DMS53 treated with DMSO at 0.1 percent for 48 hours (cell line): ENCODE data around the gene LTK.

ENCODE experiments used
- DNase-seq: peaks from one replicate; lab custom pipeline; 2025; ENCODE audit not compliant: unreplicated experiment; lab: John Stamatoyannopoulos, UW

The LTK gene

GRCh38 chr15:41499109-41499851, 14.3 kb downstream of the LTK start:
- no peak for DNase-seq

- DNase-seq: no peak
Observed at GRCh38 chr15:41498657-41499056, 15.0 kb downstream of the LTK start.

- no peak for DNase-seq
Observed at GRCh38 chr15:41495736-41496599, 17.7 kb downstream of the LTK start.

DNA sequence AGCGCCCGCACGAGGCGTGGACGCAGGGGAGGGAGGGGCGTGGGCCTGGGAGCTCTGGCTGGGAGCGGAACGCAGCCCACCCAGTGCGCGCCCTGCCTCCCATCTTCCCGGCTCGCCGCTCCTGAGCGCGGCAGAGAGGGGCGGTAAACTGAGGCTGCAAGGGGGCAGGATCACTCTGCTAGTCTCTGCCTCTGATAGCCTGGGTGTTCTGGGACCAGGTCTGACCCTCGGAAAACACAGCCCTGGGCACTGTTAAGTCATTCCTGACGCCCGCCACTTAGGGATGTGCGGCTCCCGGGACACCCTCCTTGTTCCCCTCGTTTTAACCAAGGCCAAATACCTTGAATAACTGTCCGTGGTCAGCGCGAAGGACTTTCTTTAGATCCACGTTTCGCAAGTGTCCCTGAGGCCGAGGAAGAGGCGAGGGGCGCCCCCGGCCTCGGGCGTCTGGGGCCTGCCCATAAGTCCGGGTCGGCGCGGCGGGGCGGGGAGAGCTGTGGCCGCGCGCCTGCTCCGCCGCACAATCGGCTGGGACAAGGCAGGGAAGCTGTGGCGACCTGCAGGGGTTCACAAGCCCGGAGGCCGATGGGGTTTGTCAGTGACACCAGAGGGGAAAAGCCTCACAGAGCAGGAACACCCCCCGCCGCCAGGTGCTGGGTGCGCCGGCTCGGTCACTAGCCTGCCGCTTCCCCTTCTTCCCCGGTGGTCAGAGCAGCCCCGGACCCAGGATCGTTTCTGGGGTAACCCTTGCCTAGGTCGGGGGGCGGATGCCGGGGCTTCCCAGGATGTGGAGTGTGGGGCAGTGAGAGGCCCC, 18.5 kb downstream of the LTK start:
- DNase-seq: no peak

DNA sequence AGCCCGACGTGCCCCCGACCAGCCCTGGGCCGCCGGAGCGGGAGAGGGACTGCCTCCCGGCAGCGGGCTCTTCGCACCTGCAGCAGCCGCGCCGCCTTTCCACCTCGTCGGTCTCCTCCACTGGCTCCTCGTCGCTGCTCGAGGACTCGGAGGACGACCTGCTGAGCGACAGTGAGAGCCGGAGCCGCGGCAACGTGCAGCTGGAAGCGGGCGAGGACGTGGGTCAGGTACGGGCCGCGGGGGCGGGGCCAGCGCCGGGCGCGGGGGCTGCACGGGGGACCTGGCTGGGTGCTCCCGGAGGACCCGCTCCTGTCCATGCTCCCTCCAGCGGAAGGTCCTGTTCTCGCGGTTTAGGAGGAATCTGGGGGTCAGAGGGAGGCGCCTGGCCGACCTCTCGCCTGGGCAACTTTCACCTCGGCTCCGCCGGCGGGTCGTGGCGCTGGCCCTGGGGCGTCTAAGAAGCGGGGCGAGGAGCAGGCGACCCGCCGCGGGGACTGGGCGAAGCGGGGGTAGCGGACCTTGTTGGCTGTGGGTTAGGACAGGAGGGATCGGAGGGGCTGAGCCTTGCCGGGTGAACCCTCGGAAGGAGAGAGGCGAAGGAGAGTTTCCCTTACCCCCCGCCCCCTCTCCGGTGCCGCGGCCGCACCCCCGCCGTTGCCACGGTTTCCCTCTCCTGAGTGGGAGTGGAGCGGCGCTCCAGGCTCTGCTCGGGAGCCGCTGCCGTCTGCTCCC, 19.3 kb downstream of the LTK start:
- peak; percentile 20 for DNase-seq

DNA sequence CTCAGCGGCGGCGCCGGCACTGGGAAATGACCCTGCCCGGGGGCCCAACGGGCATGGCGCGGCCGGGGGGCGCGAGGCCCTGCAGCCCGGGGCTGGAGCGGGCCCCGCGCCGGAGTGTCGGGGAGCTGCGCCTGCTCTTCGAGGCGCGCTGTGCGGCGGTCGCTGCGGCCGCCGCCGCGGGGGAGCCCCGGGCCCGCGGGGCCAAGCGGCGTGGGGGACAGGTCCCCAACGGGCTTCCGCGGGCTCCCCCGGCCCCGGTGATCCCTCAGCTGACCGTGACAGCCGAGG, 19.8 kb downstream of the LTK start:
- DNase-seq: no peak

DNA sequence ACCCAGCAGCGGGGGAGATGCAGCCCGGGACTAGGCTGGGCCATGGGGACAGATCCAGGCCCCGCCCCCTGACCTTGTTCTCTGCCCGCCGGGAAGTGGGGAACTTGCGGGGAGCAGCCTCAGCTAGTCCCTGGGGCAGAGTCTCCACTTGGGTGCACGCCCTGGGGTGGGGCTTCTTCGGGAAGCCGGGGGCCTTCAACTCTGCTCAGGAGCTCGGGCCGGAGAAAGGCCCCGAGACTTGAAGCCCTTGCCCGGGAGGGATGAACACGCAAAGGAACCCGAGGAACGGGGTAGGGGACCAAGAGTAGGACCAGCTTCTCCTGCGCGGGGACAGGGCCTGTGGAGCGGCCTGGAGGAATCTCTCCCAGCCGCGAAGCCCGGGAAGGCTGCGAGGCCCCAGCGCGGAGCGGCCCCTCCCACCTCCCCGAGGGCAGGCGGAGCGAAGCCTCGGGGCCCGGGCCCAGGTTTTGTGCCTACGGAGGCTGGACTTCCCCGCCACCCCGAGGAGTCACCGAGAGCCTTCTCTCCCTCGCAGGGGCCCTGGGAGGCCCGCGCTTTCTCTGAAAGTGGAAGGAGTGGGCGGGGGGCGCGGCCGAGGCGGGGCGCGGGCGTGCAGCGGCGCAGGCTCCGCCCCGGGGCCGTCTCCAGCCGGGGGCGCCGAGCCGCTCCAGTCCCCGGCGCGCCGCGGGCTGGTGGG, 20.3 kb downstream of the LTK start, which contains the start of gene ITPKA:
Gene ITPKA, plus strand, starts transcription at position 670 of the 697 bp plus-strand sequence. CDS start 54 bp downstream, outside the sequence.
- DNase-seq: peak; percentile 40

DNA sequence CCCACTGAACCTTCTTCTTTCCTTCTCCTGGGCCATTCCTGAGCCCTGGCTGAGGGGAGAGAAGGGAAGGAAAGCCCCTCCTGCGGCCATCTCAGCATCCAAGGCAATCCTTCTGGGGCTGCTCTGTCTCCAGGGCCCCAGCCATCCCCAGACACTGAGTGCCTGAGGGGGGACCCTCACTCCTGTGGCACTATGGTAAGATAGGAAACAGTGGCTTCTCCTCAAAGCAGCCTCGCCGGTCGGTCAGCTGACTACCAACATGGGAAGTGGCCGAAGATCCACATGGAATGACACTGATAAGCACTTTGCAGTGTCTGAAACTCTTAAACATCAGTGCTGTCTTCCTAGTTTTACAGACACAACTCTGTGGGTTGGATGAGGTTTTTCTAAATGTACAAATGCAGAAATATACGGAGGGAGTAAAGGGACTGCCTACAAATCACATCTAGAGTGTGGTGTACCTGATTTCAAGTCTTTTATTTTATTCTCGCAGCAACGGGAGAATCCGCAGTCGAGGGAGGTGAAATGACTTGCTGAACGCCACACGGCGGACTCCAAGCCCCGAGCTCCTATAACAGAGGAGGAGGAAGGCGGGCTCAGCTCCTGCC, 20.9 kb downstream of the LTK start:
- DNase-seq: peak; percentile 32

DNA sequence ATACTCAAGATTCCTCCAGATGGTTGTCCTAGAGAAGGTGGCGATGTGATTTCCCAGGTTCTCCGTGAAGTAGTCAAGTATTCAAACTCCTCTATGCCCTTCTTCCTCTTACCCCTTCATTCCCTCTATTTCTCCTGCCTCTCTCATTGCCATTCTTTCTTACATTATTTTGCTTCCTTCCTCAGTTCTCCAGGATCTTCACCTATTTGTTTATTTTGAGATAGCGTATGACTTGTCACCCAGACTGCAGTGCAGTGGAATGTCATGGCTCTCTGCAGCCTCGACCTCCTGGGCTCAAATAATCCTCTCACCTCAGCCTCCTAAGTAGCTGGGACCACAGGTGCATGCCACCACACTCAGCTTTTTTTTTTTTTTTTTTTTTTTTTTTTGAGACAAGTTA, 21.7 kb downstream of the LTK start:
- no peak for DNase-seq

DNA sequence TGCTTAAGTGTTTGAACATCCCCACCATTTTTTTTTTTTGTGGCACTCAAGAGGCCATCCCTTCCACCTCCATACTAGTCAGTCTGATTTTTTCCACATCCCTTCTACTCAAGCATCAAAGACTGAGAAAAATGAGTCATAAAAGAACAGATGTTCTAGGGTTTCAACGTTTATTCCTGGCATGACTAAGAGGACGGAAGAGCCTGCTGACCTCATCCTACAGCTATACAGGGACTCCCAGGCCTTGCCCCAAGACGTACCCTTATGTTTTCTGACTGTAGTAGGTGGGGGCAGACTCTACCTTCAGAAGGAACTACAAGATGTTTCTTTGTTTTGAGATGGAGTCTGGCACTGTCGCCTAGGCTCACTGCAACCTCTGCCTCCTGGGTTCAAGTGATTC, 23.3 kb downstream of the LTK start:
- peak; percentile 91 for DNase-seq

GRCh38 chr15:41489641-41490040, 24.0 kb downstream of the LTK start:
- DNase-seq: no peak

GRCh38 chr15:41487802-41488201, 25.8 kb downstream of the LTK start:
- DNase-seq: no peak

GRCh38 chr15:41487381-41487780, 26.2 kb downstream of the LTK start:
- no peak for DNase-seq

DNA sequence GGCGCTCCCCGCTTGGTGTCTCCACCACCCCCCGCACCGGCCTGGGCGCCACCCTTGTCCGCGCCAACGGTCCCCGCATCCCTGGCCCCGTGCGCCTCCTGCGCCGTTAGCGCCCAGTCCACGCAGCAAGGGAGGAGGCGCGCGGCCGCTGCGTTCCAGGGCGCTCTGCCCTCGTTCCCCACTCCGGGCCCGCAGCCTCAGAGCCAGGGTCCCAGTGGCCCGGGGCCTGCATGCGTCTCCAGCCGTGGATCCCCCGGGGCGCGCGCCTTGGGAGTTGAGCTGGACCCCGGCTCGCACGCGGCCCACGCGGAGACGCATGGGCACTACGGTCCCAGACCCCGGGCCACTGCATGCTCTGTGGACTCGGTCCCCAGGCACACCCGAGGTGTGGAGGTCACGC, 27.3 kb downstream of the LTK start:
- DNase-seq: no peak

DNA sequence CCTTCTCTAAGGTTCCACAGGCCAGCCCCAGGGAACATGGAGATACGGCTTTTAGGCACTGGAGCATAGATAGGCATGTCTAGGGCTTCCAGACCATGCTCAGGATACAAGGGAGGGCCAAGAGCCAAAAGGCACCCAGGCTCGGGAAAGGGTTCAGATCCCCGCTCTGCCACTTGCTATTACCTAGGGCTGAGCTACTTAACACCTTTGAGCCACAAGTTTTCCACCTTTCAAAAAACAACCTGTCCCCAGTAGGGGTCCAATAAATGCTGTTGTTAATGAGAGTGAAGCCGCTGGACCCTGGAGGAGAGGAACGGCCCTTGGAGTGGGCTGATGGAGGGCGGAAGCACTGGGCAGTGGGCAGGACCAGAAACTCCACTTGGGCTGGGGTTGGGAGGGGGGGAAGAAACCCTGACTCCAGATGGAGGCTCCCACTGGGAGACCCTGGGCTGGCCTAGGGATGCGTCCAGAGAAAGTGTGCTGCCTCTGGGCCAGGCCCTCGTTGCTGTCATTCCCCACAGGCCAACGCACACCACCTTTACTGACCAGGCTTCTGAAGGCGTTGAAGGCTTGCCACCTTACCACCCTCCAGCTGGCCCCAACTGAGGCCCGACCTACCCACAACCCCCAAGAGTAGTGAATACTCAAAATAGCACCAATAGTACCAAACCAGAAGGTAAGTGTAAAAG, 28.5 kb downstream of the LTK start:
- DNase-seq: no peak

GRCh38 chr15:41483519-41483918, 30.1 kb downstream of the LTK start:
- no peak for DNase-seq

DNA sequence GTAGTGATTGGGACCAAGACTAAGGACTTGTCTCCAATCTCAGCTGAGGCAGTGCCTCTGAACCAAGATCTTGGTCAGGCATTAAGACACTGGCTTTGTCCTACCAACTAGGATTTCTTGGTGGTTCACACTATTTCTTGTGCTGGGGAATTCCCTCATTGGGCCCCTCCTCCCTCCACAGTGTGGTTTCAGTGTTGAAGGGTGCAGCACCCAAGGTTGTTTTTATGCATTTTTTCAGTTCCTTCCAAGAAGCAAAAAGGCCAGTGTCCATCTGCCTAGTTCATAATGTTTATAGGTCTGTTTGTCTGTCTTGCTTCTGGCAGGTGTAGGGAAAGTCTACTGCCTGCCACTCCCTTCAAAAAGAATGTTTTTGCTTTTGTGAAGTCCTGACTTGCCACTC, 30.5 kb downstream of the LTK start:
- no peak for DNase-seq

DNA sequence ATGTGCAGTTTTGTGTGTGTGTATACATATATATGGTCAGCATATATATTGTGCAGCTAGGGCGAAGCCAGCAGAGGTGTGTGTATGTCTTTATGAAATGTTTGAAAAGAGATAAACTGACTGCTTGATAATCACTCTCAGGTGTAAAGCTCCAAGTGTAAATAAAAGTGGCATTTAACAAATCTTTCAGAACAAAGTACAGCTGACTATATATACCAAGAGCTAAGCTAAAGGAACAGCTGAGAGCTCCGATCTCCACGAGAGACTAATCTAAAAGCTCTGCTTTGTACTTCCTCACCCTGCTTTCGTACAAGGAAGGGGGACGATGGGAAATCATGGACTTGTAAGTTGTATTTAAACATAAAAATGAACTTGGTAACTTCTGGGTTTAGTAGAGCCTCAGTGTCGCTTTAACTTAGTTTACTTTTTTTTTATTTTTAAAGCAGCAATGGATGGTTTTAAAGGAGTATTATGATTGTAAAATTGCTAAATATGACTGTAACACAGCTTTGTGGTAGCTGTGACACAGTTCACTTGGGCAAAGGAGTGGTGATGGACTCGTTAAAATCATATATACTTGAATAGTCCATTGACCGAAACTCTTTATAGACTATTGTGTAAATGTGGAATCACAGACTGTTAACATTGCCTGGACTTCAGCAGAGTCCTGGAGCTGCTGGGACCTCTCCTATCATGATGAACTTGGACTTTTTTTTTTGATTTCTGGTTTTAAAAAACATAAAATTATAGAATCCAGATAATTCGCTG, 31.3 kb downstream of the LTK start:
- no peak for DNase-seq
